KG1 (cell line): ENCODE measurements around the gene ZNF469.
"Not testable (repeated sequence)": the region's sequence is repeated elsewhere in the genome, so short reads cannot be mapped to it uniquely, and the experiment has no call there.

Source experiments
- DNase-seq: peaks from one replicate; lab custom pipeline; 2025; lab: John Stamatoyannopoulos, UW

The ZNF469 gene

DNA sequence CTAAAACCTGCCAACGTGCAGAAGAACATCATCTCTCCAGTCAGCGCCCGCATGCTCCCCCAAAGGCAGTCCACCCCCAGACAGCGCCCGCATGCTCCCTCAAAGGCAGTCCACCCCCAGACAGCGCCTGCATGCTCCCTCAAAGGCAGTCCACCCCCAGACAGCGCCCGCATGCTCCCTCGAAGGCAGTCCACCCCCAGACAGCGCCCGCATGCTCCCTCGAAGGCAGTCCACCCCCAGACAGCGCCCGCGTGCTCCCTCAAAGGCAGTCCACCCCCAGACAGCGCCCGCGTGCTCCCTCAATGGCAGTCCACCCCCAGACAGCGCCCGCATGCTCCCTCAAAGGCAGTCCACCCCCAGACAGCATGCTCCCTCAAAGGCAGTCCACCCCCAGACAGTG is 22.4 kb upstream of the ZNF469 start:
- DNase-seq: not testable (repeated sequence)

DNA sequence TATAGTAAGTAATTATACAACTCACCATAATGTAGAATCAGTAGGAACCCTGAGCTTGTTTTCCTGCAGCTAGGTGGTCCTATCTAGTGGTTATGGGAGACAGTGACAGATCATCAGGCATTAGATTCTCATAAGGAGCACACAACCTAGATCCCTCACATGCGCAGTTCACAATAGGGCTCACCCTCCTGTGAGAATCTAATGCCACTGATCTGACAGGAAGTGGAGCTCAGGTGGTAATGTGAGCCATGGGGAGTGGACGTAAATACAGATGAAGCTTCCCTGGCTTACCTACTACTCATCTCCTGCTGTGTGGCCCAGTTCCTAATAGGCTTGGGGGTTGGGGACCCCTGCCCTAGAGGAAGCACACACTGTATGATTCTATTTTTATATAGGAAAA is 21.8 kb upstream of the ZNF469 start:
- DNase-seq: no peak

DNA sequence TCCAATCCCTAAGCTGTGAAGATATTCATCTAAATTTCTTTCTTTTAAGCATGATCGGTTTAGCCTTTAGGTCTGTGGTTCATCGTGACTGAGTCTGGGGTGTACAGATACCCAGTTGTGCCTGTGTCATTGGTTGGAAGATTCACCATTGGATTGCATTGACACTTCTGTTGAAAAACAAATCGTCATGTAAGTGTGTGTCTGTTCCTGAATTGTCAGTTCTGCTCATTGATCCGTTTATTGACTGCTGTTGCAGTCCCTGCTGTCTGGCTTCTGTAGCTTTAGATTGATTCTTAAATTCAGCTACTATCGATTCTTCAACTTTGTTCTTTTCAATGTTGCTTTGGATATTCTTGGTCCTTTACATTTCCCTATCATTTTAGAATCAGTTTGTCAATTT is 21.0 kb upstream of the ZNF469 start:
- DNase-seq: no peak

DNA sequence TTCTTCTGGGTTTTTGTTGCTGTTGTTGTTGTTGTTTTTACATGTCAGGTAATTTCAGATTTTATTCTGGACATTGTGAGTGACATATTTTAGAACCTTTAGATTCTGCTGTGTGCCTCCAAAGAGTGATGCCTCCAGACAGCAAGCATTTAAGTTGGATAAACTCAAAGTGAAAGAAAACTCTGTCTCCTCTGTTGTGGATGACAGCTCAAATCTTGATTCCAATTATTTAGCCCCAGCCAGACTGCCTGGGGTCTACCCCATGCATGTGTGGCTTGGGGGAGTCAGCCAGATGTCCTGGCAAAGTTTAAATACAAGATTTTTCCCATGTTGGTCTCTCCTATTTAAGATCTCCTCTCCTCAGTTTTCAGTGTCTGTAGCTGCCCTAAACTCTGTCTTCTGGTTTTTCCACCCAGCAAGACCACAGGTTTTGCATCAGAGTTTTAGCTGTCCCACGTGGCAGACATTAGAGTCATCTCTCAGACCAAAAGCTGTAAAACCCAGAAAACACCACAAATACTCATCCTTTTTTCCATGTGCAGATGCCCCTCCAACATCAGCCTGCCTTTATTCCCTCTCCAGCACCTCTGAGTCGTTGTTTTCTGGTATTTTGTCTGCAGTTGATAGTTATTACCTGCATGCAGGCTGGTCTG is 19.4 kb upstream of the ZNF469 start:
- DNase-seq: no peak

DNA sequence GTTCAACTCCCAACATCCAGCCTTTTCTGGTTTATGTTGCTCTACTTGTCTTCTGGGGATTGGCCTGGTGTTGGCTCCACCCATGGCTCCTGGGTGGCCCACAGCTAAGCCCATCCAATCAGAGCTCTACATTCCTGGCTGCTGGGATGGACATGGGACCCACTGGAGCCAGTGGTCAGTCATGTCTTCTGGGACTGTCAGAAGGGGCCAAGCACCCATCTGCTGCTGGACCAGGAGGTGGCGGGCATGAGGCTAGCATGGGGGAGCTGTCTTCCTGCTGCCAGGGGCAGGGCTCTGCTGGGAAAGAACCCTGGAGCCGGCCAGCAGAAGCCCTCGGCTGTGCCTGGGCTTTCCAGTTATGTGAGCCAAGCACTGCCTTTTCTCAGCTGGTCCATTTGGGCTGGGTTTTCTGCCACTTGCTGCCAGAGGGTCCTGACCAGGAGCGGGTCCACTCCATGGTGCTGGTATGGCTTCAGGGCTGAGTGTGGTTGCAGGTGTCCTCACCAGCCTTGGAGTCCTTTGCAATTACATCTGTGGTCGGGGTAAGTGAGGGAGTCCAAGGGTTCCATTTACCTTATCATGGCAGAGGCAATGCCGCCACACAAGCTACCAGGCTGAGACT is 17.4 kb upstream of the ZNF469 start:
- DNase-seq: no peak

DNA sequence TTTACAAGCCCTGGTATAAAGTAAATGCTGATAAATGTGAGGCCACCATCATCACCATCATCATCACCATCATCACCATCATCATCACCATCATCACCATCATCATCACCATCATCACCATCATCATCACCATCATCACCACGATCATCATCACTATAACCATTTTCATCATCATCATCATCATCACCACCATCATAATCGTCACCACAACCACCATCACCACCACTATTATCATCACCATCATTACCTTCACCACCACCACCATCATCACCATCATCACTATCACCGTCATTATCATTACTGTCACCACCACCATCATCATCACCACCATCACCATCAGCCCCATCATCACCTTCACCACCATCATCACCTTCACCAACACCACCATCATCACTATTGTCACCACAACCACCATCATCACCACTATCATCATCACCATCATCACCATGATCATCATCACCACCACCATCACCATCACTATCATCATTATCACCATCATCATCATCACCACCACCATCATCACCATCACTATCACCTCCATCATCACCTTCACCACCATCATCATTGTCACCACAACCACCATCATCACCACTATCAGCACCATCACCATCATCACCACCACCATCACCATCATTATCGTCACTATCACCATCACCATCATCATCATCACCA is 16.6 kb upstream of the ZNF469 start:
- DNase-seq: no peak

DNA sequence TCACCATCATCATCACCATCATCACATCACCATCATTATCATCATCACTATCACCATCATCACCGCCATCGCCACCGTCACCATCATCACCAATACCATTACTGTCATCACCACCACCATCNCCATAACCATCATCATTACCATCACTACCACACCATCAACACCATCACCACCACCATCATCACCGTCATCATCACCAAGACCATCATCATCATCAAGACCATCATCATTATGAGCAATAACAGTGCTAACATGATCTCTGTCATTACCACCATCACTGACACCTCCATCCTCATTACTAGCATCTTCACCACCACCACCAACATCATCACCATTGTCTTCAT is 16.1 kb upstream of the ZNF469 start:
- DNase-seq: no peak

DNA sequence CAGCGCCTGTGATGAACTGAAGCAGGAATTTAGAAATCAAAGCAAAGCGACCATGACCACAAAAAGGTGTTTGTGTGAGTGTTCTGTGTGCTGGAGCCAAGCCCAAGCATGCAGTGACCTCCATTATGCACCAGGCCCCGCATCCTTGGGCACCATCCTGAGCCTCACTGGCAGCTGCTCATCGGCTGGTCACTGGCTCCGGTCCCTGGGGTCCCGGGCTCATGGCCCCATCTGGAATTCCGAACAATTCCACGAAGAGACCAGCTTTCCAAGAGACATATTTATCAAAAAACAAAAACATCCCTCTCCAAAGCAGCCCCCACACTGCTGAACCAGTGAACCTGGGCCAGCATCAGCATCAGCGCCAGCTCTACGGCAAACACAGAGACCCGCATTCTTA is 15.2 kb upstream of the ZNF469 start:
- no peak for DNase-seq

DNA sequence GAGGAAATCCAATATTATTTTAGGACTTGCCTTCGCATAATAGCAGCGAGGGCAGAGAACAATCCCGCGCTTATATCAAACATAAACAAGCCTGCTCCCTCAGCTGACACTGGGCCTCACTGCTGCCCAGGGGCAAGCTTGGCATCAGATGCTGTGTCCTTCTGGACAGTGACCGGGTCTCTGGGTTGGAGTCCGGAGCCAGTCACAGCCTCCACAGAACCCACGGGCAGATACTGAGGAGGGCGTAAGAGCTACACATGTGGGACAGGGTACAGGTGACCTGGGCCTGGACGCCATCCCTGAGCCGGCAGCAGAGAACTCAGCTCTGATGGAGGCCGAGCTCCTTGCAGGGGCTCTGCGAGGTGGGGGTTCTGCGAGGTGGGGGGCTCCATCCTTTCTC is 14.7 kb upstream of the ZNF469 start:
- no peak for DNase-seq

DNA sequence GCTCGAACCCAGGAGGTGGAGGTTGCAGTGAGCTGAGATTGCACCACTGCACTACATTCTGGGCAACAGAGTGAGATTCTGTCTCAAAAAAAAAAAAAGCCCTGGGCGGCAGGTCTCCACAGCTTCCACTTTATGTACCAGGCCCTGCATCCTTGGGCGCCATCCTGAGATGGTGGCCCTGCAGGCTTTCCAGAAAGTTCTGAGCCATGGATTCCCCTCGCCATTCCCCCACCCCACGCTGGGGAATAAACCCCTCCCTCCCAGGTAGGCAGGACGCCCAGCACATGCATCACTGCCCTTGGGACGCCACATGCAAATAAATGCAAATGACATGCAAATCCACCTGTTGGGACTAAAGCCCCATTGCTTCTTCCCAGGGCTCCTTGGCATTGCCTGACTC is 13.8 kb upstream of the ZNF469 start:
- DNase-seq: no peak

DNA sequence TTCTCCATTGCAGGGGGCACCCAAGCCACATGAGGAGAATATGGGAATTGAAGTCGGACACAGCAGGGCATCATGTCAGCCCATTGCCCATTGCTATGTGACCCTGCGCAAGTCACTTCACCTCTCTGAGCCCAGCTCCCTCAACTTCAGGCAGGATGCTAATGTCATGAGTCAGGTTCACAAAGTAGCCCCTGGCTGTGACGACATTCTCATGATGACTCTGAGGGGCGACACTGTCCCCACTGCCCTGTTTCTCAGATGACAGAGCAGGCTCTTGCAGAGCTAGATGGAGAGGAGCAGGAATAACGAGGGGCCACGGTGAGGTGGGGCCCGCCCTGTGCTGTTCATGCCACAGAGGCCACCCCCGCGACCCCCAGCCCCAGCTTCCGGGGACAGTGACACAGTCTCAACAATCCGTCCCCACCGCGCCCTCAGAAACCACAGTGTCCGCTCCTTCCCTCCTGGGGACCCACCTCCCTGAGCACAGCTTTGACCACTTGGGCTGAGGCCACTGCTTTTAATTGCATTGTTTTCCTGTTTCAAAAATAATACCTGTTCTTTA is 13.2 kb upstream of the ZNF469 start:
- no peak for DNase-seq

DNA sequence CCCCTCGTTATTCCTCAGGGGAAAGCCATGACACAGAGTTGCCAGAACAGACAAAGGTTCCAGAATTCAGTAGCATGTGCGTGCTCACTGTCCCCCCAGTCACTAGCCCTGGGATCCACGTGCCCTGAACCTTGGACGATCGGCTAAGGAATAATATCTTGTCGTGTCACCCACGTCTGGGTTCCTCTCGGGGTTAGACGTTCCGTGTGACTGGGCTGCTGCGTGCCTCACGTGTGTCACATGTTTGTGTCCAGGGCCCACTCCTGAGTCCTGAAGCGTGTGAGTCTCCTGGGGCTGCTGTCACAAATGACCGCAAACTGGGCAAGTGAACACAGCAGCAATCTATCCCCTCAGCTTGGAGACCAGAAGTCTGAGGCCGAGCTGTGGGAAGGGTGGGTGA is 12.4 kb upstream of the ZNF469 start:
- no peak for DNase-seq

DNA sequence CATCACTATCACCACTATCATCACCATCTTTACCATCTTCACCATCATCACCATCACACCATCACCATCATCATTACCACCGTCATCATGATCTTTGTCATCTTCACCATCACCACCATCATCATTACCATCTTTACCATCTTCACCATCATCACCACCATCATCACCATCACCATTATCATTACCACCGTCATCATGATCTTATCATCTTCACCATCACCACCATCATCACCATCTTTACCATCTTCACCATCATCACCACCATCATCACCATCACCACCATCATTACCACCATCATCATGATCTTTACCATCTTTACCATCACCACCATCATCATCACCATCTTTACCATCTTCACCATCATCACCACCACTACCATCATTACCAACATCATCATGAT is 10.2 kb upstream of the ZNF469 start:
- no peak for DNase-seq

DNA sequence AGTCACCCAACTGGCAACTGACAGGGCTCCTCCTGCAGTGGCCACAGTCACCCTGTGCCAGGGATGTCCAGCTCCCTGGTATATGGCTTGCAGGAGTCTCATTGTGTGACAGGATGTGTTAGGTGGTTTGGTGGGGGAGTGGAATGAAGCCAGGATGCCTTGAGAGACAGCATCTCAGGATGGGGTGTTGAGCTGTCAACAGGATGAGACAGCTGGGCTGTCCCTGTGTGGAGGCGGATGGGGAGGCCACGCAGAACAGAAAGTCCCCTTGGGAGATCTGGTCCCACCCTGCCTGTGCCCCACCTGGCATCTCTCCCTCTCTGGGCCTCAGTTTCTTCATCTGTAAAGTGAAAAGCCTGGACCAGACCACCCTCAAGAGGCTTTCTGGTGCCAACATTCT is 9.5 kb upstream of the ZNF469 start:
- DNase-seq: no peak

DNA sequence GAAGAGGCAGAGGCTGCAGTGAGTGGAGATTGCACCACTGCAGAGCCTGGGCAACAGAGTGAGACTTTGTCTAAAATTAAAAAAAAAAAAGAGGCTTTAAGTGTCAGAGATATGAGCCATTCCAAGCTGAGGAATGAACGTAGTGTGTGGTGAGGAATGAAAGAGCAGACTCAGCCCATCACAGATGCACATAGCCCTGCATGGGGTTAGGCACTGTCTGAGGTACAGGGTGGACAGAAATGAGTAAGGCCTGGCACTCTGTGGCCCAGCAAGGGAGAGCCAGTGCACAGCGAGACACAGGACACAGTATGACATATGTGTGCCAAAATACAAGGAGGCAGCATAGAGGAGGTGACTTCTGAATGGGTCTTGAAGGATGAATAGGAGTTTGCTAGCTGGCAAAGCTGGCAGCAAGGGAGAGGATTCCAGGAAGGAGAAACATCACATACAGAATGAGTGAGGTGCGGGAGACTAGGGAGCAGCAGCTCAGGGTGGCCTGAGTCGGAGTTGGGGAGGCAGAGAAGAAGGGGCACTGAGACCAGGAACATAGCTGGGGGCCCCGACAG is 8.7 kb upstream of the ZNF469 start:
- DNase-seq: no peak

DNA sequence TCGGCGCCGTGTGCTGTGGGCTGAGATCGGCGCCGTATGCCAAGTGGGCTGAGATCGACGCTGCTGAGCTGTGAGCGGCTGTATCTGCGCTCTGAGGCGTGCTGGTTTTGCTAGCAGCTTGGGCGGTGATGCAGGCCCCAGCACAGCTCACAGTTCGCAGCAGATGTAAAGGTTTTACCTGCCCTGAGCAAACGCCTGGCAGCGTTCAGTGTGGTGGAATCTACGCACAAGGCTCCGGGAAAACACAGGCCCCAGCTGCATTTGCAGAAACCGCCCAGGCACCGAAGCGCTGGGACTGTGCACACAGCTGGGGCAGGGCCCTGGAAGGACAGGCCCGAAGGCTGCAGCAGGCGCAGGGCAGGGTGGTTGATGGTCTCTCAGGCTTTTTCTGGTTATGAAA is 8.0 kb upstream of the ZNF469 start:
- DNase-seq: no peak

DNA sequence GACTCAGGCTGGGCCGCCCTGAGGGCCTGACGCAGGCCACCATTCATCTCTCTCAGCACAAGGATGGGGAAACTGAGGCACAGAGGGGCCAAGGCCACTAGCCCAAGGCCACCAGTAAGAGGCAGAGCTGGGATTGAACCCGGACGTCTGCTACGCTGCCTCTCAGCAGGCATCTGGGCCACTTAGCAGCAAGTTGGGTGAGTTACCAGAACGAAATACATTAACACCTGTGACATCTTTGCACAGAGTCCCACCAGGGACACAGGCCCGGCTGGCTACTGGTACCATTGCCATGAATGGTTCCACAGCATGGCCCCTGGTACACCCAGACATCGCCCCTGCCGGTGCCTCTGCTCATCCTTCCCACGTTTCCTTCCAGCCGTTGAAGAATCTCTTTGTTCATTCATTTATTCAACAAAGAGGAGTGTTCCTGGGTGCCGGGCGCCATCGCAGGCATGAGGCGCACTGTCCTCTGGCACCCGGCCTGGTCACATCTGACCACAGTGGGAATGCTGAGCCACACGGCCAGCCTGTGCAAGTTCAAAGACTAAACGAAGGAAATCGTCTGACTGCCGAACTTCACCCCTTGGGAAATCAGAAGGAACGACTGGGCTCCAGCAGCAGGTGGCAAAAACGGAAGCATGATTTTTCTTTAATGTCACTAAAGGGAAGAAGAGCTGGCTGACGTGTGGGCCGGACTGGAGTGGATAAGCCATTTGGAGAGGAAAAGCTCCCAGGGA is 7.4 kb upstream of the ZNF469 start:
- no peak for DNase-seq

DNA sequence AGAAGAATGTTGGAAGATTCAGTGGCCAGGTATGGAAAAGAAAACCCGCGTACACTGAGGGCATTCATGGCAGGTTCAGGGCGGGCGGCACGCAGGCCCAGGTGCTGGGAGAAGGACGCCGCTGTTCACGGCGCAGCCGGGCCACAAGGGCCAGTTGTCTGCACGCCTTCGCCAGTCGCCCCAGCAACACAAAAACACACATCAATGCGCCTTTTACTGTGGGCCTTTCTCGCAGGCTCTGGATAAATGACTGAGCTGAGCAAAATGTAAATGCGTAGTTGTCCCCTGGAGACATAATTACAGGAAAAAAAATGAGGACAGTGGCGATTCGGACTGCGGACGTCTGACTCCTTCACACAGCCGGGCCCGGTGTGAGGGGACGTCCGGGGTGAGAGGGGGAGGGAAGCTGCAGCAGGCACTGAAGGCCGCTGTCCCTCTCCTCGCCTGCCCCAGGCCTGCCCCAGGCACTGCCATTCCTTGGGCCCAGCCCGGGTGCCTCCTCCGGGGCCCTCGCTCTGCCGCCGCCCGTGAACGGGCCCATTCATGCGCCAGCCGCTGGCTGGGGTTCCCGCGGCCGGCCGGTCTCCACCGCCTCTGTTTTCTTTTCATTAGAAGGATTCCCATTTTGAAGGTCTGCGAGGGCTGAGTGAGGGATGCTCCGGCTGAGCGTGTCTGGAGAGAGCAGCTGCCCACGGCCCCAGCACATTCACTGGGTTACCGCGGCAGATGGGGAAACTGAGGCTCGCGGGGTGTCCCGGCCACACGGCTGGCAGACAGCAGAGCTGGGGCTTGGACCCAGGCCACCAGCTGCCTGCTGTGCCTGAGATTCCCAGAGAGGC is 6.5 kb upstream of the ZNF469 start:
- DNase-seq: no peak

DNA sequence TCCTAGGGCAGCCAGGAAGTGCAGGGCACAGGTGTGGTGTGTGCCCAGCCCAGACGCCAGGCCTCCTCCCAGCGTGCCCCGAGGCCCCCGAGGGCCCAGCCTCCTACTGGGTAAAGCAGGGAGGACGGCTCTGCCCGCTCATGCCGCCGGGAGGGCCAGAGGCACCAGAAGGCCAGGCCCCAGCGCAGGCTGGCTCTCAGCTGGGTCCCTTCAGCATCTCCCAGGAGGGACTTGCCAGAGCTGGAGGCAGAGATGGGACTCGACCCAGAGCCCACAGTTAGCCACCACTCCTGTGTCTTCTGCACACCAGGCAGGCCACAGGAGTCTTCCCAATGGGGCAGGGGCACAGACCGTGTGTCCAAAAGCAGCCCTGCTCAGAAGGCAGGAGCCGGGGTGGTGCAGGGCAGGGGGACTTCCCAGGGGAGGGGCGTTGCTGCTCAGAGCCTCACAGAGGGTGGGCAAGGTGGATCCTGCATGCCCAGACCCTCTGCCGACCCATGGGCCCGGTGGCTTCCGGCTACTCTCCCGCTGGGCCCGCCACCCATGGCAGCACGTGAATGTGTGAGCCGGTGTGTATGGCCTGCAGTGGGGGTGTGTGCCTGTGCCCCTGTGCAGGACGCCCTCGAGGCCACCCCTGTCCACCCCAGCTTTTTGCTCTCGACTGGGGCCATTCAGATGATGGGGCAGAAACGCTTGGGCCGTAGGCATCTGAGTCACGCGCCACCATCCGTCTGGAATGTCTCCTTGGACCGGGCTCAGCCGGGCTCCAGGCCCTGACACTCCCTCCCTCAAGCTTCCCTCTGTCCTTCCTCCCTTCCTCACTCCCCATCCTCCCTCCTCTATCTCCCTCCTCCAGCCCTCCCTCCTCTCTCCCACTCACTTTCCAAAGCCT is 5.7 kb upstream of the ZNF469 start:
- DNase-seq: no peak

DNA sequence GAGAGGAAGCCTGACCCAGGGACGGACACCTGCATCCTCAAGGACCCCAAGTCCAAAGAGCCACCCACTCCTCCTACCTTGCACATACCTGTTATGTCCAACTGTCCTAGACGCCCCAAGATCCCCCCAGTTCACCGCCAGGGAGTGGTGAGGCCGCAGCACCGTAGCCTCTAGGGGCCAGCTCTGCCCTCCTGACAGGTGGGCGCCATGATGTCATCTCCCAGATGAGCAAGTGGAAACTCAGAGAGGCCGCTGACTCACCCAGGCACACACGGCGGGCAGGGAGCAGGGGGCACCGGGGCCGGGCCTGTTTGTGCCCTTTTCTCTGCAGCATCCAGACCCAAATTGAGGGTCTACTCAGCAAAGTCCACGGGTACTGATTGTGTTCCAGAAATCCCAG is 4.8 kb upstream of the ZNF469 start:
- DNase-seq: no peak

DNA sequence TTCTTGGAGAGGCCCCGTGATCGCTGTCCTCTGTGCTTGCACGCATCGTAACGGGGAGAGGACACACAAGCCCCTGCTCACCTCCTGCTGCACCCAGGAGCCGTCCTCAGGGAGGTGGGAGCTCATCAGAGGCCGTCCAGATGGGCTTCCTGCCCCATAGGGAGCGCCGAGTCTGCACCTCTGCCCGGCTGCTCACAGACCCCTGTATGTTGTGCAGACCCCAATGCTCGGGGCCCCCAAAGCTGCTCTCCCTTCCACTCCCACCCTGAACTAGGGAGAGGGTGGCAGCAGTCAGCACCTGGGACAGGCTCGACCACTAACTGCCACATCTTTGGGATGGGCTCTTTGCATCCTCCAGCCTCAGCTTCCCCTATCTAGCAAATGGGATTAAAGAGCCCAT is 4.4 kb upstream of the ZNF469 start:
- no peak for DNase-seq
